GM19324 (cell line): ENCODE measurements around the gene PILRA.
"Not testable (repeated sequence)": the region's sequence is repeated elsewhere in the genome, so short reads cannot be mapped to it uniquely, and the experiment has no call there.

Source experiments
- ATAC-seq: cut with Tn5 transposase; IDR thresholded peaks from one replicate; pipeline ENCODE4 v1.9.1; 2021; ENCODE audit warnings: mild to moderate bottlenecking, moderate library complexity; ENCODE audit not compliant: unreplicated experiment, low FRiP score

Gene PILRA

GRCh38 chr7:100432621-100433275, 59.5 kb downstream of the PILRA start:
- no peak for ATAC-seq

- no peak for ATAC-seq
Observed at GRCh38 chr7:100433276-100433591, 59.9 kb downstream of the PILRA start.

- no peak for ATAC-seq
Observed at GRCh38 chr7:100433592-100434296, 60.5 kb downstream of the PILRA start.

- no peak for ATAC-seq
Observed at GRCh38 chr7:100434297-100435144, 61.2 kb downstream of the PILRA start.

- peak; percentile 33 for ATAC-seq
Observed at GRCh38 chr7:100435401-100436304, 62.4 kb downstream of the PILRA start.

- no peak for ATAC-seq
Observed at GRCh38 chr7:100437150-100438100, 64.1 kb downstream of the PILRA start.

- ATAC-seq, result no peak
Observed at GRCh38 chr7:100438172-100438571, 64.9 kb downstream of the PILRA start.

GRCh38 chr7:100438731-100439130, 65.4 kb downstream of the PILRA start:
- not testable (repeated sequence) for ATAC-seq

- not testable (repeated sequence) for ATAC-seq
Observed at GRCh38 chr7:100439244-100439643, 66.0 kb downstream of the PILRA start.

GRCh38 chr7:100441641-100442535, 68.6 kb downstream of the PILRA start:
- no peak for ATAC-seq

GRCh38 chr7:100443096-100443840, 70.0 kb downstream of the PILRA start:
- ATAC-seq, result no peak

GRCh38 chr7:100444311-100445278, 71.3 kb downstream of the PILRA start:
- no peak for ATAC-seq

- no peak for ATAC-seq
Observed at GRCh38 chr7:100446040-100446439, 72.8 kb downstream of the PILRA start.

- not testable (repeated sequence) for ATAC-seq
Observed at GRCh38 chr7:100447363-100447762, 74.1 kb downstream of the PILRA start.

GRCh38 chr7:100449190-100449795, 76.0 kb downstream of the PILRA start:
- no peak for ATAC-seq
